Keratinocyte (primary cell): ENCODE data around the gene PPFIA1. TPM values are rescaled to one million over a fixed set of nuclear protein-coding genes. Genes with fewer than 3 reads are reported as not detected.

ENCODE experiments used
- DNase-seq: peaks from one replicate; pipeline ENCODE4 v3.0.0-alpha.2; 2011; ENCODE audit warnings: low read depth, missing footprints, low spot score
- FAIRE-seq: peaks from 2 replicates; lab custom pipeline; 2011; peaks lifted over from hg19 to GRCh38; lab: Jason Lieb, UNC
- H2AFZ ChIP-seq: 2 replicates; pipeline ENCODE4 v1.6.0; 2012; ENCODE audit warnings: low read length, control low read depth, inconsistent platforms; ENCODE audit not compliant: control insufficient read depth
- H3K27ac ChIP-seq: 2 replicates; pipeline ENCODE4 v1.5.1; 2011; ENCODE audit warnings: low read length; ENCODE audit not compliant: control insufficient read depth, insufficient read depth
- H3K27me3 ChIP-seq: 3 replicates; pipeline ENCODE4 v1.6.0; 2011; ENCODE audit warnings: low read length; ENCODE audit not compliant: control insufficient read depth, insufficient read depth; ENCODE audit errors: extremely low read depth
- H3K36me3 ChIP-seq, 2 experiments: 2 replicates in 1 of 2; 3 replicates in 1 of 2; pipeline ENCODE4 v1.5.1; 2011; ENCODE audit warnings: low read length in 2 of 2, mild to moderate bottlenecking in 1 of 2; ENCODE audit not compliant: control insufficient read depth in 2 of 2, insufficient read depth in 2 of 2; ENCODE audit errors: extremely low read depth in 1 of 2
- H3K4me1 ChIP-seq: 3 replicates; pipeline ENCODE4 v1.5.1; 2011; ENCODE audit warnings: low read length; ENCODE audit not compliant: control insufficient read depth, insufficient read depth; ENCODE audit errors: extremely low read depth
- H3K4me2 ChIP-seq: 3 replicates; pipeline ENCODE4 v1.6.0; 2011; ENCODE audit warnings: low read depth, low read length; ENCODE audit not compliant: control insufficient read depth, insufficient read depth; ENCODE audit errors: extremely low read depth
- H3K4me3 ChIP-seq, 3 experiments: fragments of 200-600 bp in 1 of 3; sonication (generic) in 1 of 3; 2 replicates in 2 of 3; 3 replicates in 1 of 3; pipeline ENCODE4 v1.5.1; 2011 to 2016; ENCODE audit warnings: low read length in 3 of 3, mild to moderate bottlenecking in 3 of 3, control low read depth in 2 of 3, inconsistent platforms in 1 of 3, low read depth in 1 of 3, mixed read lengths in 1 of 3, mixed run types in 1 of 3, moderate library complexity in 1 of 3; ENCODE audit not compliant: control insufficient read depth in 2 of 3, insufficient read depth in 2 of 3; ENCODE audit errors: extremely low read depth in 1 of 3
- H3K79me2 ChIP-seq: 2 replicates; pipeline ENCODE4 v1.6.0; 2012; ENCODE audit warnings: low read length; ENCODE audit not compliant: control insufficient read depth, insufficient read depth
- H3K9ac ChIP-seq: 3 replicates; pipeline ENCODE4 v1.6.0; 2011; ENCODE audit warnings: low read length; ENCODE audit not compliant: control insufficient read depth, insufficient read depth; ENCODE audit errors: extremely low read depth
- H3K9me1 ChIP-seq: 3 replicates; pipeline ENCODE4 v1.6.0; 2011; ENCODE audit warnings: low read length; ENCODE audit not compliant: control insufficient read depth, insufficient read depth; ENCODE audit errors: extremely low read depth
- H3K9me3 ChIP-seq: 2 replicates; pipeline ENCODE4 v1.5.1; 2012; ENCODE audit warnings: low read depth, low read length; ENCODE audit not compliant: control insufficient read depth
- H4K20me1 ChIP-seq: 3 replicates; pipeline ENCODE4 v1.6.0; 2011; ENCODE audit warnings: low read length; ENCODE audit not compliant: control insufficient read depth, insufficient read depth; ENCODE audit errors: extremely low read depth
- EZH2 ChIP-seq: IDR thresholded peaks from one replicate; pipeline ENCODE4 v1.6.1; 2012; ENCODE audit warnings: inconsistent platforms, mild to moderate bottlenecking, low read length, moderate library complexity
- dilution Hi-C: fragments of 300-500 bp; cut with MboI; formaldehyde crosslinking; loops from one replicate; pipeline ENCODE4 v1.7.0; 2020; ENCODE audit warnings: low sequenced_read_pairs; ENCODE audit not compliant: extremely low pct_ligation_motif_present
- polyA plus RNA-seq, 5 experiments: library from polyadenylated mRNA; depleted of rRNA in 3 of 5; stranded (reverse) in 3 of 5; stranded (forward) in 1 of 5; unstranded in 1 of 5; fragments of >200 nt; gene quantifications; 1 replicate in 1 of 5; 2 replicates in 3 of 5; 3 replicates in 1 of 5; pipeline versions ENCODE4 v1.2.1 to v1.2.3, GENCODE V29; 2011 to 2012; ENCODE audit warnings: missing spikeins in 2 of 5, low read depth in 1 of 5, low replicate concordance in 1 of 5
- TF ChIP-seq, protein P1 (sequence below), 3 experiments: IDR thresholded peaks in 1 of 3; conservative IDR thresholded peaks in 1 of 3; optimal IDR thresholded peaks in 1 of 3; 2 replicates in 2 of 3; 3 replicates in 1 of 3; pipeline versions ENCODE3 to v1.5.1; 2011; ENCODE audit warnings: low read length in 3 of 3, mild to moderate bottlenecking in 3 of 3, moderate library complexity in 2 of 3, control low read depth in 1 of 3, inconsistent platforms in 1 of 3; ENCODE audit not compliant: insufficient read depth in 2 of 3; ENCODE audit errors: extremely low read depth in 1 of 3

Gene PPFIA1
- polyA plus RNA-seq, 1 donor (not counting 4 experiments of a cell fraction or from before 2014, with no cell fraction given), result 27.6 TPM

GRCh38 chr11:70399681-70400112 lies 129.2 kb downstream of the PPFIA1 start:
- peak; percentile 55 for FAIRE-seq
- peak; percentile 69 for DNase-seq
- Histone ChIP-seq H3K4me3 (peak overlapping the region; percentile 60 to 97 (median 95)), H3K36me3 (peaks cover 6 to 13% of the 10 kb centered on the region in 2 experiments), H3K9me3 (no peaks in the 10 kb centered on the region), H4K20me1 (peaks cover 37% of the 10 kb centered on the region), H3K27ac (peak overlapping the region; percentile 98), H3K27me3 (no peaks in the 10 kb centered on the region), H2AFZ (peak overlapping the region; percentile 66), H3K4me1 (peaks cover 25% of the 10 kb centered on the region), H3K9ac (peak overlapping the region; percentile 97), H3K79me2 (peaks cover 87% of the 10 kb centered on the region), H3K9me1 (peaks cover 16% of the 10 kb centered on the region), H3K4me2 (peak overlapping the region; percentile 94)
- dilution Hi-C loops, result no loop called here
- TF ChIP-seq, protein P1, sequence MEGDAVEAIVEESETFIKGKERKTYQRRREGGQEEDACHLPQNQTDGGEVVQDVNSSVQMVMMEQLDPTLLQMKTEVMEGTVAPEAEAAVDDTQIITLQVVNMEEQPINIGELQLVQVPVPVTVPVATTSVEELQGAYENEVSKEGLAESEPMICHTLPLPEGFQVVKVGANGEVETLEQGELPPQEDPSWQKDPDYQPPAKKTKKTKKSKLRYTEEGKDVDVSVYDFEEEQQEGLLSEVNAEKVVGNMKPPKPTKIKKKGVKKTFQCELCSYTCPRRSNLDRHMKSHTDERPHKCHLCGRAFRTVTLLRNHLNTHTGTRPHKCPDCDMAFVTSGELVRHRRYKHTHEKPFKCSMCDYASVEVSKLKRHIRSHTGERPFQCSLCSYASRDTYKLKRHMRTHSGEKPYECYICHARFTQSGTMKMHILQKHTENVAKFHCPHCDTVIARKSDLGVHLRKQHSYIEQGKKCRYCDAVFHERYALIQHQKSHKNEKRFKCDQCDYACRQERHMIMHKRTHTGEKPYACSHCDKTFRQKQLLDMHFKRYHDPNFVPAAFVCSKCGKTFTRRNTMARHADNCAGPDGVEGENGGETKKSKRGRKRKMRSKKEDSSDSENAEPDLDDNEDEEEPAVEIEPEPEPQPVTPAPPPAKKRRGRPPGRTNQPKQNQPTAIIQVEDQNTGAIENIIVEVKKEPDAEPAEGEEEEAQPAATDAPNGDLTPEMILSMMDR (optimal IDR thresholded peaks at IDR 0.05 in 1 of 3, IDR thresholded peaks at IDR 0.05 in 1 of 3, conservative IDR thresholded peaks at IDR 0.05 in 1 of 3; ENCODE audit: extremely low read depth in 1 of 3, insufficient read depth in 2 of 3, low read length in 3 of 3), result no peak
- TF ChIP-seq EZH2, result no peak

- peaks cover 14 to 20% of the 10 kb centered on the region in 2 experiments for H3K36me3 ChIP-seq
- dilution Hi-C loops, result no loop called here
- H4K20me1 ChIP-seq, result peaks cover 45% of the 10 kb centered on the region
These were observed 130.2 kb downstream of the PPFIA1 start for GRCh38 chr11:70400643-70401042.

More at GRCh38 chr11:70400643-70401042, 130.2 kb downstream of the PPFIA1 start:
- peak overlapping the region; percentile 94 for H3K4me2 ChIP-seq
- H3K4me1 ChIP-seq, result peaks cover 25% of the 10 kb centered on the region
- peak overlapping the region; percentile 98 for H3K27ac ChIP-seq
- H3K4me3 ChIP-seq, result peak overlapping the region in 2 of 3 experiments; percentile 60 to 95
- TF ChIP-seq, protein P1 (optimal IDR thresholded peaks at IDR 0.05 in 1 of 3, IDR thresholded peaks at IDR 0.05 in 1 of 3, conservative IDR thresholded peaks at IDR 0.05 in 1 of 3; ENCODE audit: extremely low read depth in 1 of 3, insufficient read depth in 2 of 3, low read length in 3 of 3), result no peak
- TF ChIP-seq EZH2, result no peak
- FAIRE-seq (no peak), DNase-seq (no peak)
- peaks cover 16% of the 10 kb centered on the region for H3K9me1 ChIP-seq
- no peak overlapping the region for H2AFZ ChIP-seq
- H3K9ac ChIP-seq, result peak overlapping the region; percentile 97
- no peaks in the 10 kb centered on the region for H3K9me3 ChIP-seq
- H3K79me2 ChIP-seq, result peaks cover 92% of the 10 kb centered on the region
- no peaks in the 10 kb centered on the region for H3K27me3 ChIP-seq
